ENCODE measurements around the gene GRAMD1A. TPM values are rescaled to one million over a fixed set of nuclear protein-coding genes. Genes with fewer than 3 reads are reported as not detected.

Gene GRAMD1A
- total RNA-seq, 1 experiment from 2014 or later = 75.4 TPM

DNA sequence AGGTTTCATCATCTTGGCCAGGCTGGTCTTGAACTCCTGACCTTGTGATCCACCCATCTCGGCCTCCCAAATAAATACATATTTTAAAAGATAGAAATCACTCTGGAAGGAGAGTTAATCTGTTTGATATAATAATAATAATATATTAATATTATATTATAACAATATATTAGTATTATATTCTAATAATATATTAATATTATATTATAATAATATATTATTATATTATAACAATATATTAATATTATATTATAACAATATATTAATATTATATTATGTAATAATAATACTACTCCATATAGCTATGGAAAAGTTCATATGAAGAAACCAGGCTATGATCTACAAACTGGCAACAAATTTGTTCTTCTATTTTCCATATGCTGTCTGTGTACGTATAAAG, 58.2 kb downstream of the GRAMD1A start:
- intact Hi-C loops (cut with micrococcal nuclease) = no loop called here
- H3K27ac ChIP-seq (ENCODE audit: low read depth, low read length) = no peak overlapping the region
- H3K9me2 ChIP-seq (ENCODE audit: insufficient read depth) = no peaks in the 10 kb centered on the region
- H4K20me1 ChIP-seq (ENCODE audit: insufficient read depth) = no peaks in the 10 kb centered on the region
- ATAC-seq (no peak), DNase-seq (ENCODE audit: low read depth, low spot score) (no peak)
- H3K9ac ChIP-seq (ENCODE audit: low read length) = no peak overlapping the region
- H3K79me2 ChIP-seq (ENCODE audit: insufficient read depth, low read length) = no peaks in the 10 kb centered on the region
- no peaks in the 10 kb centered on the region for H3K27me3 ChIP-seq (ENCODE audit: insufficient read depth, low read length)
- TF ChIP-seq JUND (IDR thresholded peaks at IDR 0.05) (no peak), CBX3 (IDR thresholded peaks at IDR 0.05; ENCODE audit: low read depth) (no peak), SRF (IDR thresholded peaks at IDR 0.05; ENCODE audit: low read depth) (no peak), RAD21 (IDR thresholded peaks at IDR 0.05; ENCODE audit: low read depth) (no peak), EGR1 (IDR thresholded peaks at IDR 0.05; ENCODE audit: low read depth) (no peak), ZNF274 (IDR thresholded peaks at IDR 0.05; ENCODE audit: low read depth, low read length) (no peak), YY1 (IDR thresholded peaks at IDR 0.05; ENCODE audit: extremely low read depth, insufficient replicate concordance, low read depth, low read length) (no peak), FOSL1 (IDR thresholded peaks at IDR 0.05; ENCODE audit: low read depth) (no peak), TCF7L2 (IDR thresholded peaks at IDR 0.05; ENCODE audit: borderline replicate concordance, extremely low read depth, insufficient read depth, insufficient read length) (no peak), ZFX (IDR thresholded peaks at IDR 0.05) (no peak), SP1 (IDR thresholded peaks at IDR 0.05; ENCODE audit: low read depth) (no peak), POLR2A (IDR thresholded peaks at IDR 0.05; ENCODE audit: borderline replicate concordance, extremely low read depth, insufficient read depth, insufficient read length) (no peak), CEBPB (IDR thresholded peaks at IDR 0.05; ENCODE audit: low read depth) (no peak)
- TF ChIP-seq, protein P1, sequence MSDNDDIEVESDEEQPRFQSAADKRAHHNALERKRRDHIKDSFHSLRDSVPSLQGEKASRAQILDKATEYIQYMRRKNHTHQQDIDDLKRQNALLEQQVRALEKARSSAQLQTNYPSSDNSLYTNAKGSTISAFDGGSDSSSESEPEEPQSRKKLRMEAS (IDR thresholded peaks at IDR 0.05) = no peak
- TF ChIP-seq, protein P2, sequence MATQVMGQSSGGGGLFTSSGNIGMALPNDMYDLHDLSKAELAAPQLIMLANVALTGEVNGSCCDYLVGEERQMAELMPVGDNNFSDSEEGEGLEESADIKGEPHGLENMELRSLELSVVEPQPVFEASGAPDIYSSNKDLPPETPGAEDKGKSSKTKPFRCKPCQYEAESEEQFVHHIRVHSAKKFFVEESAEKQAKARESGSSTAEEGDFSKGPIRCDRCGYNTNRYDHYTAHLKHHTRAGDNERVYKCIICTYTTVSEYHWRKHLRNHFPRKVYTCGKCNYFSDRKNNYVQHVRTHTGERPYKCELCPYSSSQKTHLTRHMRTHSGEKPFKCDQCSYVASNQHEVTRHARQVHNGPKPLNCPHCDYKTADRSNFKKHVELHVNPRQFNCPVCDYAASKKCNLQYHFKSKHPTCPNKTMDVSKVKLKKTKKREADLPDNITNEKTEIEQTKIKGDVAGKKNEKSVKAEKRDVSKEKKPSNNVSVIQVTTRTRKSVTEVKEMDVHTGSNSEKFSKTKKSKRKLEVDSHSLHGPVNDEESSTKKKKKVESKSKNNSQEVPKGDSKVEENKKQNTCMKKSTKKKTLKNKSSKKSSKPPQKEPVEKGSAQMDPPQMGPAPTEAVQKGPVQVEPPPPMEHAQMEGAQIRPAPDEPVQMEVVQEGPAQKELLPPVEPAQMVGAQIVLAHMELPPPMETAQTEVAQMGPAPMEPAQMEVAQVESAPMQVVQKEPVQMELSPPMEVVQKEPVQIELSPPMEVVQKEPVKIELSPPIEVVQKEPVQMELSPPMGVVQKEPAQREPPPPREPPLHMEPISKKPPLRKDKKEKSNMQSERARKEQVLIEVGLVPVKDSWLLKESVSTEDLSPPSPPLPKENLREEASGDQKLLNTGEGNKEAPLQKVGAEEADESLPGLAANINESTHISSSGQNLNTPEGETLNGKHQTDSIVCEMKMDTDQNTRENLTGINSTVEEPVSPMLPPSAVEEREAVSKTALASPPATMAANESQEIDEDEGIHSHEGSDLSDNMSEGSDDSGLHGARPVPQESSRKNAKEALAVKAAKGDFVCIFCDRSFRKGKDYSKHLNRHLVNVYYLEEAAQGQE (IDR thresholded peaks at IDR 0.05; ENCODE audit: low read depth) = no peak
- no peaks in the 10 kb centered on the region for H3K9me3 ChIP-seq (ENCODE audit: control insufficient read depth in 1 of 2, insufficient read depth in 1 of 2, low read depth in 1 of 2, low read length in 2 of 2)
- H3K4me2 ChIP-seq (ENCODE audit: low read length) = no peak overlapping the region
- no peak overlapping the region for H2AFZ ChIP-seq (ENCODE audit: low read depth, low read length, poor library complexity, severe bottlenecking)
- no TSS peak for BruUV-seq (replicated peaks)
- POLR2A ChIA-PET = no interaction called here
- H3K4me3 ChIP-seq (replicated peaks in 1 of 2; ENCODE audit: low read depth in 1 of 2, low read length in 2 of 2) = no peak overlapping the region
- CTCF ChIA-PET = interaction anchor here (0.9 to 2.1 kb wide), 4 partner anchors 8 to 83 kb away, joined by 3 to 6 read pairs (median 4); no protein-coding TSS in a partner anchor
- H3K4me1 ChIP-seq (ENCODE audit: control insufficient read depth in 1 of 2, insufficient read depth in 2 of 2, low read length in 2 of 2) = peaks cover 0 to 8% of the 10 kb centered on the region in 2 experiments; a peak in 2 of 4 replicates
- no peaks in the 10 kb centered on the region for H3K36me3 ChIP-seq (ENCODE audit: control insufficient read depth in 1 of 2, insufficient read depth in 2 of 2, low read length in 2 of 2)
- RAD21 ChIA-PET (ENCODE audit: low non-redundant PET in 1 of 2, low total read pairs in 2 of 2, uncharacterized antibody in 2 of 2, unreplicated experiment in 2 of 2) = no interaction called here
